Activated CD4-positive, alpha-beta T cell treated with anti-CD3 and anti-CD28 coated beads for 36 hours (primary cell): ENCODE results near the gene LRP4. TPM values are rescaled to one million over a fixed set of nuclear protein-coding genes. Genes with fewer than 3 reads are reported as not detected.

Experiments
- ATAC-seq: fragments of 200-7000 bp; cut with Tn5 transposase; one replicate; pipeline ENCODE4 v1.10.0; 2021; ENCODE audit warnings: mild to moderate bottlenecking, moderate library complexity
- CTCF ChIA-PET: fragments of 350-600 bp; sonication (Branson Sonifier 250); formaldehyde crosslinking; loops from one replicate; lab custom pipeline; 2021; ENCODE audit warnings: antibody characterized with exemption; lab: Charles Lee
- POLR2A ChIA-PET: fragments of 350-600 bp; sonication (Branson Sonifier 250); formaldehyde crosslinking; loops from one replicate; lab custom pipeline; 2021; ENCODE audit warnings: antibody characterized with exemption, inconsistent platforms; lab: Charles Lee
- DNase-seq: peaks from one replicate; pipeline ENCODE4 v3.0.0-alpha.2; 2020
- H3K27ac Mint-ChIP-seq: one replicate; pipeline ENCODE4 v1.8.0; 2021; ENCODE audit warnings: mixed read lengths
- H3K27me3 Mint-ChIP-seq: one replicate; pipeline ENCODE4 v1.8.0; 2021; ENCODE audit warnings: mixed read lengths
- H3K36me3 Mint-ChIP-seq: one replicate; pipeline ENCODE4 v1.8.0; 2021; ENCODE audit warnings: low read depth, mixed read lengths
- H3K4me1 Mint-ChIP-seq: one replicate; pipeline ENCODE4 v1.8.0; 2021; ENCODE audit warnings: mixed read lengths
- H3K4me3 Mint-ChIP-seq: one replicate; pipeline ENCODE4 v1.8.0; 2021; ENCODE audit warnings: mild to moderate bottlenecking, moderate library complexity, mixed read lengths
- H3K9me3 Mint-ChIP-seq: one replicate; pipeline ENCODE4 v1.8.0; 2021; ENCODE audit warnings: low read depth, mixed read lengths
- intact Hi-C, 2 experiments: fragments of 100-400 bp; cut with DNase I in 1 of 2; cut with micrococcal nuclease in 1 of 2; formaldehyde crosslinking; loops; one replicate each; pipeline versions ENCODE4 v1.14.2 to v1.15.1; 2022 to 2024; cut with DNase I, micrococcal nuclease
- total RNA-seq, 2 experiments: library from RNA; stranded (reverse); gene quantifications; one replicate each; pipeline ENCODE4 v1.2.3, GENCODE V29; 2021

The LRP4 gene
- total RNA-seq, 2 experiments from 2014 or later = 0.02 to 0.18 TPM

GRCh38 chr11:46874586-46874985 lies 43.8 kb downstream of the LRP4 start:
- intact Hi-C loops = no loop called here

GRCh38 chr11:46868912-46869311 lies 49.4 kb downstream of the LRP4 start:
- Mint-ChIP-seq H3K9me3 (no peaks in the 10 kb centered on the region), H3K4me1 (no peaks in the 10 kb centered on the region), H3K27ac (no peak overlapping the region), H3K4me3 (no peak overlapping the region), H3K36me3 (no peaks in the 10 kb centered on the region), H3K27me3 (peaks cover 2% of the 10 kb centered on the region)
- intact Hi-C loops = no loop called here
- ChIA-PET POLR2A (no interaction called here), CTCF (no interaction called here)
- ATAC-seq (no peak), DNase-seq (no peak)

More at GRCh38 chr11:46874586-46874985, 43.8 kb downstream of the LRP4 start:
- no peaks in the 10 kb centered on the region for H3K4me1 Mint-ChIP-seq
- H3K27me3 Mint-ChIP-seq = peaks cover 2% of the 10 kb centered on the region
- H3K36me3 Mint-ChIP-seq = no peaks in the 10 kb centered on the region
- ATAC-seq (no peak), DNase-seq (no peak)
- H3K4me3 Mint-ChIP-seq = no peak overlapping the region
- POLR2A ChIA-PET = no interaction called here
- no peaks in the 10 kb centered on the region for H3K9me3 Mint-ChIP-seq
- H3K27ac Mint-ChIP-seq = no peak overlapping the region
- CTCF ChIA-PET = interaction anchor here (0.6 to 0.7 kb wide), 2 partner anchors 232 to 312 kb away, joined by 3 read pairs; no protein-coding TSS in a partner anchor

- peaks cover 3% of the 10 kb centered on the region for H3K27me3 Mint-ChIP-seq
- no peak overlapping the region for H3K27ac Mint-ChIP-seq
- CTCF ChIA-PET = interaction anchor here (0.7 kb wide), 1 partner anchor 19 kb away, joined by 4 read pairs; no protein-coding TSS in a partner anchor
- H3K4me3 Mint-ChIP-seq = no peak overlapping the region
- POLR2A ChIA-PET = no interaction called here
- H3K9me3 Mint-ChIP-seq = no peaks in the 10 kb centered on the region
- no peaks in the 10 kb centered on the region for H3K36me3 Mint-ChIP-seq
- ATAC-seq = no peak
- DNase-seq = no peak
- no peaks in the 10 kb centered on the region for H3K4me1 Mint-ChIP-seq
- intact Hi-C loops = no loop called here
Measured at GRCh38 chr11:46865340-46865739, 53.0 kb downstream of the LRP4 start.

- H3K4me1 Mint-ChIP-seq = no peaks in the 10 kb centered on the region
- ChIA-PET POLR2A (no interaction called here), CTCF (no interaction called here)
- H3K36me3 Mint-ChIP-seq = no peaks in the 10 kb centered on the region
- DNase-seq (no peak), ATAC-seq (no peak)
- no peak overlapping the region for H3K4me3 Mint-ChIP-seq
- H3K27me3 Mint-ChIP-seq = peaks cover 2% of the 10 kb centered on the region
- intact Hi-C loops = no loop called here
- no peak overlapping the region for H3K27ac Mint-ChIP-seq
- no peaks in the 10 kb centered on the region for H3K9me3 Mint-ChIP-seq
Measured at GRCh38 chr11:46860218-46860617, 58.1 kb downstream of the LRP4 start.

- Mint-ChIP-seq H3K4me1 (no peaks in the 10 kb centered on the region), H3K36me3 (no peaks in the 10 kb centered on the region), H3K27me3 (peaks cover 2% of the 10 kb centered on the region), H3K9me3 (no peaks in the 10 kb centered on the region), H3K27ac (no peak overlapping the region), H3K4me3 (no peak overlapping the region)
- DNase-seq = no peak
- intact Hi-C loops = no loop called here
- ChIA-PET CTCF (interaction anchor here (0.5 to 1.5 kb wide), 3 partner anchors 14 to 161 kb away, joined by 3 to 5 read pairs (median 3); no protein-coding TSS in a partner anchor), POLR2A (interaction anchor here (0.5 kb wide), 1 partner anchor 290 kb away, joined by 3 read pairs; no protein-coding TSS in a partner anchor)
- ATAC-seq = no peak
Measured at GRCh38 chr11:46858920-46859546, 59.3 kb downstream of the LRP4 start.

- Mint-ChIP-seq H3K27me3 (peaks cover 2% of the 10 kb centered on the region), H3K27ac (no peak overlapping the region), H3K36me3 (no peaks in the 10 kb centered on the region), H3K4me3 (no peak overlapping the region), H3K4me1 (no peaks in the 10 kb centered on the region), H3K9me3 (no peaks in the 10 kb centered on the region)
- DNase-seq (no peak), ATAC-seq (no peak)
- CTCF ChIA-PET = interaction anchor here (0.6 to 1.5 kb wide), 2 partner anchors 12 to 95 kb away, joined by 3 to 5 read pairs; no protein-coding TSS in a partner anchor
- POLR2A ChIA-PET = no interaction called here
- intact Hi-C loops = no loop called here
Measured at GRCh38 chr11:46857666-46858065, 60.7 kb downstream of the LRP4 start.

GRCh38 chr11:46856605-46857343 lies 61.6 kb downstream of the LRP4 start:
- ChIA-PET CTCF (interaction anchor here (0.9 to 1.7 kb wide), 3 partner anchors 12 to 297 kb away, joined by 3 to 4 read pairs (median 3); no protein-coding TSS in a partner anchor), POLR2A (no interaction called here)
- Mint-ChIP-seq H3K4me3 (no peak overlapping the region), H3K9me3 (no peaks in the 10 kb centered on the region), H3K36me3 (no peaks in the 10 kb centered on the region), H3K27ac (no peak overlapping the region), H3K4me1 (no peaks in the 10 kb centered on the region), H3K27me3 (peaks cover 2% of the 10 kb centered on the region)
- intact Hi-C loops = no loop called here
- DNase-seq (no peak), ATAC-seq (no peak)

- DNase-seq (no peak), ATAC-seq (no peak)
- ChIA-PET POLR2A (no interaction called here), CTCF (interaction anchor here (0.6 to 1.7 kb wide), 5 partner anchors 11 to 298 kb away, joined by 3 to 4 read pairs (median 3); no protein-coding TSS in a partner anchor)
- no peaks in the 10 kb centered on the region for H3K36me3 Mint-ChIP-seq
- H3K27ac Mint-ChIP-seq = no peak overlapping the region
- H3K27me3 Mint-ChIP-seq = peaks cover 2% of the 10 kb centered on the region
- no peak overlapping the region for H3K4me3 Mint-ChIP-seq
- no peaks in the 10 kb centered on the region for H3K4me1 Mint-ChIP-seq
- intact Hi-C loops = no loop called here
- no peaks in the 10 kb centered on the region for H3K9me3 Mint-ChIP-seq
Measured at GRCh38 chr11:46855863-46856262, 62.5 kb downstream of the LRP4 start.

GRCh38 chr11:46855167-46855566 lies 63.2 kb downstream of the LRP4 start:
- CTCF ChIA-PET = interaction anchor here (0.6 to 1.7 kb wide), 2 partner anchors 10 to 153 kb away, joined by 3 to 4 read pairs; no protein-coding TSS in a partner anchor
- no peak overlapping the region for H3K4me3 Mint-ChIP-seq
- no peaks in the 10 kb centered on the region for H3K36me3 Mint-ChIP-seq
- DNase-seq (no peak), ATAC-seq (no peak)
- H3K4me1 Mint-ChIP-seq = no peaks in the 10 kb centered on the region
- intact Hi-C loops = no loop called here
- H3K27ac Mint-ChIP-seq = no peak overlapping the region
- no peaks in the 10 kb centered on the region for H3K9me3 Mint-ChIP-seq
- H3K27me3 Mint-ChIP-seq = no peaks in the 10 kb centered on the region
- POLR2A ChIA-PET = no interaction called here

GRCh38 chr11:46850829-46851380 lies 67.4 kb downstream of the LRP4 start:
- H3K27ac Mint-ChIP-seq = no peak overlapping the region
- no peaks in the 10 kb centered on the region for H3K27me3 Mint-ChIP-seq
- no peaks in the 10 kb centered on the region for H3K9me3 Mint-ChIP-seq
- DNase-seq (no peak), ATAC-seq (no peak)
- no peaks in the 10 kb centered on the region for H3K36me3 Mint-ChIP-seq
- intact Hi-C loops = no loop called here
- ChIA-PET POLR2A (no interaction called here), CTCF (no interaction called here)
- peaks cover 4% of the 10 kb centered on the region for H3K4me1 Mint-ChIP-seq
- H3K4me3 Mint-ChIP-seq = no peak overlapping the region

- POLR2A ChIA-PET = interaction anchor here (0.8 kb wide), 1 partner anchor 23 kb away, joined by 3 read pairs; no protein-coding TSS in a partner anchor
- Mint-ChIP-seq H3K9me3 (no peaks in the 10 kb centered on the region), H3K4me1 (peaks cover 9% of the 10 kb centered on the region), H3K36me3 (peaks cover 4% of the 10 kb centered on the region), H3K4me3 (no peak overlapping the region), H3K27ac (no peak overlapping the region), H3K27me3 (no peaks in the 10 kb centered on the region)
- ATAC-seq = no peak
- no peak for DNase-seq
- CTCF ChIA-PET = no interaction called here
- intact Hi-C loops = loop anchor here in 1 of 2 experiments (5.0 kb wide), 2 partner anchors 932 to 1002 kb away; partner anchors contain the start of genes CRY2 and PEX16
Measured at GRCh38 chr11:46849631-46850030, 68.7 kb downstream of the LRP4 start.
